PC-3 (cell line): ENCODE results near the gene C11orf21. TPM values are rescaled to one million over a fixed set of nuclear protein-coding genes. Genes with fewer than 3 reads are reported as not detected.

Experiments used
- ATAC-seq: fragments of 200-7000 bp; cut with Tn5 transposase; 2 replicates; pipeline ENCODE4 v1.9.1; 2020; ENCODE audit warnings: mild to moderate bottlenecking, moderate library complexity
- BruUV-seq: library from RNA; stranded (reverse); fragments of 400-500 nt; replicated peaks from 2 replicates; lab custom pipeline; 2021; lab: Mats Ljungman, UMichigan
- CTCF ChIA-PET: fragments of 300-600 bp; sonication (Branson Sonifier 250); formaldehyde crosslinking; loops from one replicate; lab custom pipeline; 2022; ENCODE audit warnings: antibody characterized with exemption; lab: Charles Lee
- POLR2A ChIA-PET: fragments of 300-600 bp; sonication (Branson Sonifier 250); formaldehyde crosslinking; loops from one replicate; lab custom pipeline; 2022; ENCODE audit warnings: antibody characterized with exemption; ENCODE audit not compliant: unreplicated experiment; lab: Charles Lee
- DNase-seq: peaks from one replicate; pipeline ENCODE4 v3.0.0-alpha.2; 2015
- H2AFZ ChIP-seq: fragments of 300-600 bp; sonication (generic); 2 replicates; pipeline ENCODE4 v1.6.0; 2016; ENCODE audit warnings: antibody characterized with exemption, low read length
- H3F3A ChIP-seq: fragments of 300-600 bp; sonication (generic); one replicate; pipeline ENCODE4 v1.6.0; 2017; ENCODE audit warnings: antibody characterized with exemption, low read length, control low read depth, mild to moderate bottlenecking; ENCODE audit not compliant: unreplicated experiment
- H3K27ac ChIP-seq: fragments of 300-600 bp; sonication (generic); 2 replicates; pipeline ENCODE4 v1.5.1; 2016; ENCODE audit warnings: mild to moderate bottlenecking, low read length
- H3K27me3 ChIP-seq: fragments of 300-600 bp; sonication (generic); 2 replicates; pipeline ENCODE4 v1.6.1; 2016; ENCODE audit warnings: low read length, mixed read lengths
- H3K36me3 ChIP-seq: fragments of 300-600 bp; sonication (generic); 2 replicates; pipeline ENCODE4 v1.6.1; 2016; ENCODE audit warnings: low read depth, mixed run types, low read length, mixed read lengths
- H3K4me1 ChIP-seq: fragments of 300-600 bp; sonication (generic); 2 replicates; pipeline ENCODE4 v1.5.1; 2016; ENCODE audit warnings: low read length; ENCODE audit not compliant: insufficient read depth
- H3K4me2 ChIP-seq: fragments of 300-600 bp; sonication (generic); 2 replicates; pipeline ENCODE4 v1.6.0; 2016; ENCODE audit warnings: low read length
- H3K4me3 ChIP-seq: fragments of 300-600 bp; sonication (generic); 2 replicates; pipeline ENCODE4 v1.5.1; 2016; ENCODE audit warnings: mild to moderate bottlenecking, low read length, mixed read lengths
- H3K79me2 ChIP-seq: fragments of 300-600 bp; sonication (generic); 2 replicates; pipeline ENCODE4 v1.6.1; 2017; ENCODE audit warnings: low read length, mixed read lengths
- H3K9ac ChIP-seq: fragments of 300-600 bp; sonication (generic); 2 replicates; pipeline ENCODE4 v1.6.0; 2016; ENCODE audit warnings: mild to moderate bottlenecking, low read length
- H3K9me2 ChIP-seq: fragments of 300-600 bp; sonication (generic); replicated peaks from 2 replicates; pipeline ENCODE4 v1.6.1; 2016; ENCODE audit warnings: mixed run types, low read length, mixed read lengths
- H3K9me3 ChIP-seq: fragments of 300-600 bp; sonication (generic); 2 replicates; pipeline ENCODE4 v1.6.1; 2016; ENCODE audit warnings: low read length, mixed read lengths
- H4K20me1 ChIP-seq: fragments of 300-600 bp; sonication (generic); 2 replicates; pipeline ENCODE4 v1.6.1; 2016; ENCODE audit warnings: low read length, mixed read lengths
- CTCF ChIP-seq: fragments of 300-600 bp; sonication (generic); conservative IDR thresholded peaks from 2 replicates; pipeline ENCODE4 v1.5.1; 2017; ENCODE audit warnings: antibody characterized with exemption, low read depth, mild to moderate bottlenecking, low read length
- EZH2 ChIP-seq: fragments of 300-600 bp; sonication (generic); IDR thresholded peaks from one replicate; pipeline ENCODE4 v1.6.1; 2017; ENCODE audit warnings: antibody characterized with exemption, mild to moderate bottlenecking, low read length; ENCODE audit not compliant: unreplicated experiment
- EZH2phosphoT487 ChIP-seq: fragments of 300-600 bp; sonication (generic); IDR thresholded peaks from 2 replicates; pipeline ENCODE4 v1.6.1; 2018; ENCODE audit warnings: mild to moderate bottlenecking, antibody characterized with exemption, low read length, borderline replicate concordance
- intact Hi-C: fragments of 100-400 bp; cut with micrococcal nuclease; formaldehyde crosslinking; loops from 2 replicates; pipeline ENCODE4 v1.9.0; 2023
- total RNA-seq: library from RNA; depleted of rRNA; stranded (reverse); fragments of >200 nt; gene quantifications from 2 replicates; pipeline ENCODE4 v1.2.3, GENCODE V29; 2014

The C11orf21 gene
- total RNA-seq, 1 experiment from 2014 or later: not detected

- POLR2A ChIA-PET: no interaction called here
- no TSS peak for BruUV-seq
- intact Hi-C loops: no loop called here
Observed at GRCh38 chr11:2310073-2310785, 8.5 kb upstream of the C11orf21 start.

GRCh38 chr11:2309251-2310072 is 7.7 kb upstream of the C11orf21 start:
- no peak for TF ChIP-seq EZH2
- H3K79me2 ChIP-seq: no peaks in the 10 kb centered on the region
- DNase-seq (no peak), ATAC-seq (no peak)
- H3K4me2 ChIP-seq: no peak overlapping the region
- no peak overlapping the region for H2AFZ ChIP-seq
- no peak overlapping the region for H3K4me3 ChIP-seq
- BruUV-seq: no TSS peak
- ChIA-PET CTCF (no interaction called here), POLR2A (no interaction called here)
- H3K9ac ChIP-seq: no peak overlapping the region
- no peaks in the 10 kb centered on the region for H3F3A ChIP-seq
- H4K20me1 ChIP-seq: no peaks in the 10 kb centered on the region
- intact Hi-C loops: no loop called here
- H3K9me2 ChIP-seq: no peaks in the 10 kb centered on the region
- H3K27ac ChIP-seq: no peak overlapping the region
- H3K36me3 ChIP-seq: no peaks in the 10 kb centered on the region
- H3K9me3 ChIP-seq: no peaks in the 10 kb centered on the region
- no peaks in the 10 kb centered on the region for H3K27me3 ChIP-seq
- H3K4me1 ChIP-seq: peaks cover 14% of the 10 kb centered on the region

More at GRCh38 chr11:2310073-2310785, 8.5 kb upstream of the C11orf21 start:
- Histone ChIP-seq H3K36me3 (no peaks in the 10 kb centered on the region), H3K4me1 (peaks cover 14% of the 10 kb centered on the region), H3K27ac (no peak overlapping the region), H3K9me2 (no peaks in the 10 kb centered on the region), H3K27me3 (no peaks in the 10 kb centered on the region), H3K4me3 (no peak overlapping the region), H3K4me2 (no peak overlapping the region), H4K20me1 (no peaks in the 10 kb centered on the region), H2AFZ (no peak overlapping the region), H3K9me3 (no peaks in the 10 kb centered on the region), H3K79me2 (no peaks in the 10 kb centered on the region), H3F3A (no peaks in the 10 kb centered on the region), H3K9ac (no peak overlapping the region)
- CTCF ChIA-PET: no interaction called here
- no peak for ATAC-seq
- TF ChIP-seq EZH2phosphoT487 (no peak), CTCF (no peak), EZH2 (no peak)
- DNase-seq: no peak

- Histone ChIP-seq H3K79me2 (no peaks in the 10 kb centered on the region), H3K4me3 (no peak overlapping the region), H4K20me1 (no peaks in the 10 kb centered on the region), H3K4me1 (peaks cover 14% of the 10 kb centered on the region), H3K9me2 (no peaks in the 10 kb centered on the region), H2AFZ (no peak overlapping the region), H3F3A (no peaks in the 10 kb centered on the region), H3K27ac (no peak overlapping the region), H3K4me2 (no peak overlapping the region), H3K9me3 (no peaks in the 10 kb centered on the region), H3K27me3 (no peaks in the 10 kb centered on the region), H3K36me3 (no peaks in the 10 kb centered on the region), H3K9ac (no peak overlapping the region)
- no TSS peak for BruUV-seq
- TF ChIP-seq CTCF (no peak), EZH2phosphoT487 (no peak), EZH2 (no peak)
- intact Hi-C loops: no loop called here
- ATAC-seq (no peak), DNase-seq (no peak)
- POLR2A ChIA-PET: no interaction called here
- CTCF ChIA-PET: no interaction called here
Observed at GRCh38 chr11:2308713-2309112, 7.0 kb upstream of the C11orf21 start.
